ENCODE measurements around the gene FSTL1.

The FSTL1 gene

DNA sequence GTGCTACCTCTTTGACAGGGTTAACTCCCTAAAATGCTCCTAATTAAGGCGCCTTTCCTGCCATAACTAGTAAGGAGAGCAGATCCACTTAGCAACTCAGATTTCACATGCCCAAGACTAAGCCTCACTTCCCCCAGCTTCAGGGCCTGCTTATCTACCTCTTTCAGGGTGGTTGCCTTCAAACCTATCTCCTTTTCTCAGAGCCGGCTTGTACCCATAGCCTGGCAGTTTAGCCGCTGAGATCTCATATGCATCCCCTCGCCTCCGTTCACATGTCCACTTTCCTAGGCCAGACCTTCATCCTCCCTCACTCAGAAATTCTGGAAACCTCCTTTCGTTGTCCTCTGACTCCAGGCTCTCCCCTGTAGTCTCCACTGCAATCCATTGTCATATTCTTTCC is 1.0 kb upstream of the FSTL1 start:
- Histone ChIP-seq H3K4me1 (peaks cover 0 to 32% (median 22%) of the 10 kb centered on the region in 4 donors), H3K27ac (peak overlapping the region; percentile 93 to 95), H3K36me3 (no peaks in the 10 kb centered on the region), H3K27me3 (no peaks in the 10 kb centered on the region), H3K4me3 (peak overlapping the region; percentile 74 to 89), H3K9me3 (no peaks in the 10 kb centered on the region)
- TF ChIP-seq, protein P1, sequence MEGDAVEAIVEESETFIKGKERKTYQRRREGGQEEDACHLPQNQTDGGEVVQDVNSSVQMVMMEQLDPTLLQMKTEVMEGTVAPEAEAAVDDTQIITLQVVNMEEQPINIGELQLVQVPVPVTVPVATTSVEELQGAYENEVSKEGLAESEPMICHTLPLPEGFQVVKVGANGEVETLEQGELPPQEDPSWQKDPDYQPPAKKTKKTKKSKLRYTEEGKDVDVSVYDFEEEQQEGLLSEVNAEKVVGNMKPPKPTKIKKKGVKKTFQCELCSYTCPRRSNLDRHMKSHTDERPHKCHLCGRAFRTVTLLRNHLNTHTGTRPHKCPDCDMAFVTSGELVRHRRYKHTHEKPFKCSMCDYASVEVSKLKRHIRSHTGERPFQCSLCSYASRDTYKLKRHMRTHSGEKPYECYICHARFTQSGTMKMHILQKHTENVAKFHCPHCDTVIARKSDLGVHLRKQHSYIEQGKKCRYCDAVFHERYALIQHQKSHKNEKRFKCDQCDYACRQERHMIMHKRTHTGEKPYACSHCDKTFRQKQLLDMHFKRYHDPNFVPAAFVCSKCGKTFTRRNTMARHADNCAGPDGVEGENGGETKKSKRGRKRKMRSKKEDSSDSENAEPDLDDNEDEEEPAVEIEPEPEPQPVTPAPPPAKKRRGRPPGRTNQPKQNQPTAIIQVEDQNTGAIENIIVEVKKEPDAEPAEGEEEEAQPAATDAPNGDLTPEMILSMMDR (IDR thresholded peaks at IDR 0.05), result no peak
- intact Hi-C loops (cut with DNase I; ENCODE audit: low total_unique reads), result loop anchor here (2.0 kb wide), 1 partner anchor 57 kb away; no protein-coding TSS in a partner anchor
- no peak for DNase-seq

DNA sequence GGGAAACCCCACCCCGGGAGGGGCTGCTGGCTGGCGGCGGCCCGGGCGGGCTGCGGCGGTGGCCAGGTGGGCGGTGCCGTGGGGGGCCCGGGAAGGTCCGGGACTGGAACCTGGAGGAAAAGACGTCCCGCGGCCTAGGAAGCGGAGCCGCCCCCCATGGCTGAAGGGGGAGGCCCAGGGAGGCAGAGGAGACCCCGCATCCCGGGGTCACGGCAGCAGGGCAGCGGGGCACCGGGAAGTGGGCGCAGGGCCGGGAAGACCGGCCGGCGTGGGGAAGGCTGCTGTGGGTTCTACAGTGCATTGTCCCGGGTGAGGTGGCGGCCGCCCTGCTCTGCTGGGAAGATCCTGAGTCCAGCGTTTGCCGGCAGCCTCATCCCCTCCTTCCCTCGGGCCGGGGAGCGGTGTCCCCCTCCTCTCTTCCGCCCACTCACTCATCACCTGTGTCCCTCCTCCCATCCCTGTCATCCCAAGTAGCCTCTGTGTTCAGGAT is 525 bp upstream of the FSTL1 start:
- no peaks in the 10 kb centered on the region for H3K9me3 ChIP-seq
- H3K4me1 ChIP-seq, result peaks cover 0 to 37% (median 26%) of the 10 kb centered on the region in 4 donors
- intact Hi-C loops (cut with DNase I; ENCODE audit: low total_unique reads), result no loop called here
- TF ChIP-seq, protein P1 (IDR thresholded peaks at IDR 0.05), result no peak
- H3K36me3 ChIP-seq, result no peaks in the 10 kb centered on the region
- H3K27ac ChIP-seq, result peak overlapping the region; percentile 93 to 95
- peak overlapping the region; percentile 74 to 89 for H3K4me3 ChIP-seq
- H3K27me3 ChIP-seq, result no peaks in the 10 kb centered on the region
- peak; percentile 38 to 72 for DNase-seq

DNA sequence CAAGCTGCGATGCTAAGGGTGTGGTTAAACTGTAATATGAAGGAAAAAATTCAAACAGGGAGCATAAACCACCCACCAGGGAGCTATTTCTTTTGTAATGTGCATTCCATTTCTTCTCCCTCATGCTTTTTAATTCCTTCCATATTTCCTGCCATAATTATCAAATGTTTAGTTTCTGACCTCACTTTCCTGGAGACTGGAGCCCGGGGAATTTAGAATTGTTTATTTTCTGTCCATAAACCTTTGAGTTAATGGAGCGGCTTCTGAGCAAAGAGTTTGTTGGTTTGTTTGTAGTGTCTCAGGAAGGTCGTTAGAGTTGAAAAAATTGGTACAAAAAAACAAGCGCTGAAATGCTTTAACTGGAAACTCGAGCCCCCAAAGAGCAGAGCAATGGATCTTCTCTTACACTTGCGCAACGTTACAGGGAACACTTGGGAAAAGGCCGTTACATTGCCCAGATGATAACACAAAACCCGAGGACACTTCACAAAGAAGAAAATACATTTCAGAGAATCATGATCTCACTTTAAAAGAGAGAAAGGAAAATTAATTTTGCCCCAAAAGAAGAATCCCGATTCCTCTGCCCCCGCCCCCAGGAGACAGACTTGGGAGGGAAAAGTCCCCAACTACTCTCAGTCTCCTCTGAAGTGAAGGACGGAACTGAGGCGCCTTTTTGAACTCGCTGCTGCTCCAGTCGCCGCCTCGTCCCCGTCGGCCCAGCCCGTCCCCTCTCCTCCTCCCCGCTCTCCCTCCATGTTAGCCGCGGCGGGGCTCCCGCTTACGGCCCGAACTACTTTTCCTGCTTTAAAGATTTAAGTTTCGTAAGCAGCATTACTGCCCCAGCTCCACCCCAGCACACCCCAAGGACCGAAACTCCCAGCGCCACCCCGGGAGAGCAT is 842 bp downstream of the FSTL1 start:
- H3K27ac ChIP-seq, result peak overlapping the region; percentile 93 to 95
- H3K27me3 ChIP-seq, result no peaks in the 10 kb centered on the region
- no peaks in the 10 kb centered on the region for H3K36me3 ChIP-seq
- TF ChIP-seq, protein P1 (IDR thresholded peaks at IDR 0.05), result no peak
- peaks cover 0 to 50% (median 36%) of the 10 kb centered on the region in 4 donors for H3K4me1 ChIP-seq
- H3K9me3 ChIP-seq, result no peaks in the 10 kb centered on the region
- peak overlapping the region; percentile 74 to 89 for H3K4me3 ChIP-seq
- intact Hi-C loops (cut with DNase I; ENCODE audit: low total_unique reads), result no loop called here
- DNase-seq, result peak; percentile 32 to 75

- H3K4me1 ChIP-seq, result peaks cover 0 to 57% (median 39%) of the 10 kb centered on the region in 4 donors
- peak overlapping the region; percentile 93 to 95 for H3K27ac ChIP-seq
- intact Hi-C loops (cut with DNase I; ENCODE audit: low total_unique reads), result no loop called here
Measured at GRCh38 chr3:120449251-120449650, 1.5 kb downstream of the FSTL1 start.

GRCh38 chr3:120448756-120449155 is 2.0 kb downstream of the FSTL1 start:
- Histone ChIP-seq H3K9me3 (no peaks in the 10 kb centered on the region), H3K27me3 (no peaks in the 10 kb centered on the region), H3K4me1 (peaks cover 0 to 62% (median 44%) of the 10 kb centered on the region in 4 donors), H3K27ac (peak overlapping the region; percentile 93 to 95), H3K36me3 (no peaks in the 10 kb centered on the region), H3K4me3 (peak overlapping the region; percentile 74 to 89)
- no peak for DNase-seq
- TF ChIP-seq, protein P1 (IDR thresholded peaks at IDR 0.05), result no peak
- intact Hi-C loops (cut with DNase I; ENCODE audit: low total_unique reads), result no loop called here

More at GRCh38 chr3:120449251-120449650, 1.5 kb downstream of the FSTL1 start:
- H3K27me3 ChIP-seq, result no peaks in the 10 kb centered on the region
- no peaks in the 10 kb centered on the region for H3K9me3 ChIP-seq
- no peaks in the 10 kb centered on the region for H3K36me3 ChIP-seq
- TF ChIP-seq, protein P1 (IDR thresholded peaks at IDR 0.05), result no peak
- peak overlapping the region; percentile 74 to 89 for H3K4me3 ChIP-seq
- no peak for DNase-seq
